Measurements from ENCODE around the gene TCP11L1.

DNA sequence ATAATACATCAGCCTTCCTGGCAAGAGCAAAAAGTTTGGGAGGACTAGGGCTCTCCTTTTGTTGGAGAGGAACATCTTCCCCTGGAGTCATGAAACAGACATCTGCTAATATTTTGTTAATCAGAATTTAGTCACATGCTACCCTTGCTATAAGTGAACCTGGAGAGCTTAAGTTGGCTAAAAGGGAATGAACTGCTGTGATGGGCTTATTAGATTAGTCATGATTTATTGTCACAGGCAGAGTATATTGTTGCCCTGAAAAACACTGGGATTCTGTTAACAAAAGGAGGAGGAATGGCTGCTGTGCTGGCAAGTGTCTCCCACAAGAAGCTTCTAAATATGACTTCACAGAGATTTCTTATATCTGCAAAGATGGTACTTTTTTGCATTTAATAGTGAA, 16.0 kb downstream of the TCP11L1 start:
- TF ChIP-seq EZH2 (IDR thresholded peaks at IDR 0.05; ENCODE audit: low read length, unreplicated experiment) (no peak), CTCF (conservative IDR thresholded peaks at IDR 0.05; ENCODE audit: low read depth, low read length) (no peak)

Data from PC-3 (cell line).